ENCODE results near the gene ARPC5L. TPM values are rescaled to one million over a fixed set of nuclear protein-coding genes. Genes with fewer than 3 reads are reported as not detected.

Gene ARPC5L
- total RNA-seq, 1 experiment from 2014 or later: 50.0 TPM

GRCh38 chr9:124868511-124869465 lies 6.9 kb downstream of the ARPC5L start (continued):
- no peak for TF ChIP-seq REST (IDR thresholded peaks at IDR 0.05; ENCODE audit: low read depth)
- TF ChIP-seq CEBPB (IDR thresholded peaks at IDR 0.05; ENCODE audit: low read depth): no peak

- peaks cover 19 to 48% of the 10 kb centered on the region in 2 experiments for H3K4me1 ChIP-seq (ENCODE audit: control insufficient read depth in 1 of 2, insufficient read depth in 2 of 2, low read length in 2 of 2)
- H3K9me2 ChIP-seq (ENCODE audit: insufficient read depth): no peaks in the 10 kb centered on the region
- H3K27me3 ChIP-seq (ENCODE audit: insufficient read depth, low read length): no peaks in the 10 kb centered on the region
- H3K79me2 ChIP-seq (ENCODE audit: insufficient read depth, low read length): peaks cover 76% of the 10 kb centered on the region
- peak overlapping the region; percentile 96 for H3K27ac ChIP-seq (ENCODE audit: low read depth, low read length)
- H3K4me3 ChIP-seq (replicated peaks in 1 of 2; ENCODE audit: low read depth in 1 of 2, low read length in 2 of 2): peak overlapping the region; percentile 91 to 94
- peak overlapping the region; percentile 98 for H3K9ac ChIP-seq (ENCODE audit: low read length)
- BruUV-seq (replicated peaks): no TSS peak
- no peaks in the 10 kb centered on the region for H3K9me3 ChIP-seq (ENCODE audit: control insufficient read depth in 1 of 2, insufficient read depth in 1 of 2, low read depth in 1 of 2, low read length in 2 of 2)
- RAD21 ChIA-PET (ENCODE audit: low non-redundant PET in 1 of 2, low total read pairs in 2 of 2, uncharacterized antibody in 2 of 2, unreplicated experiment in 2 of 2): no interaction called here
- peaks cover 4 to 24% of the 10 kb centered on the region in 2 experiments; a peak in 2 of 4 replicates for H3K36me3 ChIP-seq (ENCODE audit: control insufficient read depth in 1 of 2, insufficient read depth in 2 of 2, low read length in 2 of 2)
- H3K4me2 ChIP-seq (ENCODE audit: low read length): peak overlapping the region; percentile 84
- no peak overlapping the region for H2AFZ ChIP-seq (ENCODE audit: low read depth, low read length, poor library complexity, severe bottlenecking)
- POLR2A ChIA-PET: no interaction called here
- ATAC-seq (peak; percentile 15), DNase-seq (ENCODE audit: low read depth, low spot score) (no peak)
- H4K20me1 ChIP-seq (ENCODE audit: insufficient read depth): peaks cover 17% of the 10 kb centered on the region; the same call in 1 of the 2 replicates
- TF ChIP-seq FOSL1 (IDR thresholded peaks at IDR 0.05; ENCODE audit: low read depth): no peak
- no peak for TF ChIP-seq MAX (IDR thresholded peaks at IDR 0.05)
- TF ChIP-seq EZH2phosphoT487 (IDR thresholded peaks at IDR 0.05; ENCODE audit: borderline replicate concordance): no peak
- TF ChIP-seq ZFX (IDR thresholded peaks at IDR 0.05): peak; percentile 50
- no peak for TF ChIP-seq RAD21 (IDR thresholded peaks at IDR 0.05; ENCODE audit: low read depth)
- CTCF ChIA-PET: no interaction called here
- intact Hi-C loops (cut with micrococcal nuclease): no loop called here
Measured at GRCh38 chr9:124869466-124869985, 7.6 kb downstream of the ARPC5L start.

All from HCT116 (cell line).